Measurements from ENCODE around the gene GAB2. TPM values are rescaled to one million over a fixed set of nuclear protein-coding genes. Genes with fewer than 3 reads are reported as not detected.

Gene GAB2
- total and polyA plus RNA-seq, 10 of the 15 experiments (the other 5 are each of a cell fraction or from before 2014, with no cell fraction given), result 0.69 to 12.6 (median 3.8) TPM

- TF ChIP-seq ZBTB4 (CRISPR knock-in tag; IDR thresholded peaks at IDR 0.05), result no peak
- TF ChIP-seq KLF5 (IDR thresholded peaks at IDR 0.05; ENCODE audit: partially characterized antibody), result no peak
- no peak for TF ChIP-seq MYB (IDR thresholded peaks at IDR 0.05; ENCODE audit: borderline replicate concordance, low read depth, low read length)
- TF ChIP-seq ZNF592 (IDR thresholded peaks at IDR 0.05), result no peak
These were observed 161.7 kb downstream of the GAB2 start (continued) for GRCh38 chr11:78255919-78256318.

GRCh38 chr11:78254268-78254667, 163.4 kb downstream of the GAB2 start:
- no peak overlapping the region for H3K27ac ChIP-seq (ENCODE audit: control insufficient read depth, insufficient read depth)
- H3K4me3 ChIP-seq, result no peak overlapping the region
- H2AFZ ChIP-seq (ENCODE audit: control insufficient read depth, low read depth, low read length), result no peak overlapping the region
- ChIA-PET POLR2A (no interaction called here), SMC1A (ENCODE audit: uncharacterized antibody, unreplicated experiment) (no interaction called here), CTCF (interaction anchor here (2.2 kb wide), 1 partner anchor 26 kb away, joined by 10 read pairs; no protein-coding TSS in a partner anchor), RAD21 (ENCODE audit: unreplicated experiment) (no interaction called here)
- no peaks in the 10 kb centered on the region for H3K4me1 ChIP-seq (ENCODE audit: control insufficient read depth, insufficient read depth, low read length)
- H3K27me3 ChIP-seq (replicated peaks in 1 of 2; ENCODE audit: control insufficient read depth in 2 of 2, insufficient read depth in 2 of 2, low read length in 1 of 2), result no peaks in the 10 kb centered on the region
- H3K9me3 ChIP-seq (replicated peaks; ENCODE audit: control insufficient read depth, insufficient read depth, low read length), result no peaks in the 10 kb centered on the region
- 64% methylated on average over 4 of the region's 4 CpGs for WGBS (ENCODE audit: insufficient coverage, insufficient replicate concordance, low lambda C conversion rate, missing lambda C conversion rate)
- no peak for TF ChIP-seq POLR2A (IDR thresholded peaks at IDR 0.05; ENCODE audit: low read depth, low read length)
- no peak for TF ChIP-seq NFIC (IDR thresholded peaks at IDR 0.05; ENCODE audit: low read depth, low read length)
- no peak for TF ChIP-seq ZNF592 (IDR thresholded peaks at IDR 0.05)
- TF ChIP-seq SREBF1 (IDR thresholded peaks at IDR 0.05; ENCODE audit: low read length), result no peak
- no peak for TF ChIP-seq TCF12 (IDR thresholded peaks at IDR 0.05; ENCODE audit: low read depth, low read length)
- H3K36me3 ChIP-seq (ENCODE audit: control insufficient read depth in 2 of 2, insufficient read depth in 2 of 2, low read length in 1 of 2), result no peaks in the 10 kb centered on the region
- H4K20me1 ChIP-seq (ENCODE audit: control insufficient read depth, insufficient read depth), result no peaks in the 10 kb centered on the region
- ATAC-seq (no peak), FAIRE-seq (no peak), DNase-seq (ENCODE audit: low read depth, low spot score) (no peak)
- BruUV-seq (replicated peaks), result no TSS peak
- no peak overlapping the region for H3K4me2 ChIP-seq (ENCODE audit: control insufficient read depth, insufficient read depth)
- in situ Hi-C loops (cut with MboI) (no loop called here), intact Hi-C loops (cut with micrococcal nuclease; ENCODE audit: unreplicated experiment) (no loop called here)
- no peaks in the 10 kb centered on the region for H3K79me2 ChIP-seq (ENCODE audit: control insufficient read depth, insufficient read depth, low read length)
- no peak overlapping the region for H3K9ac ChIP-seq (ENCODE audit: control insufficient read depth, insufficient read depth, low read length)
